ENCODE results near the gene ENPP1.

ENPP1 gene

GRCh38 chr6:131868836-131869235, 61.0 kb downstream of the ENPP1 start:
- TF ChIP-seq CTCF (IDR thresholded peaks at IDR 0.05; ENCODE audit: insufficient read depth, low read length, poor library complexity, severe bottlenecking) = no peak
- Histone ChIP-seq H3K4me3 (replicated peaks; ENCODE audit: low read depth, low read length) (no peak overlapping the region), H3K36me3 (ENCODE audit: control insufficient read depth, insufficient read depth, low read length) (no peaks in the 10 kb centered on the region), H3K27me3 (replicated peaks; ENCODE audit: control insufficient read depth, insufficient read depth, low read length) (no peaks in the 10 kb centered on the region; the same call in 1 of the 2 replicates)
- DNase-seq (ENCODE audit: extremely low read depth, insufficient read length) = no peak

- Histone ChIP-seq H3K4me3 (replicated peaks; ENCODE audit: low read depth, low read length) (no peak overlapping the region), H3K27me3 (replicated peaks; ENCODE audit: control insufficient read depth, insufficient read depth, low read length) (no peaks in the 10 kb centered on the region; the same call in 1 of the 2 replicates), H3K36me3 (ENCODE audit: control insufficient read depth, insufficient read depth, low read length) (no peaks in the 10 kb centered on the region)
- TF ChIP-seq CTCF (IDR thresholded peaks at IDR 0.05; ENCODE audit: insufficient read depth, low read length, poor library complexity, severe bottlenecking) = no peak
- no peak for DNase-seq (ENCODE audit: extremely low read depth, insufficient read length)
These were observed 67.8 kb downstream of the ENPP1 start for GRCh38 chr6:131875647-131876046.

- Histone ChIP-seq H3K36me3 (ENCODE audit: control insufficient read depth, insufficient read depth, low read length) (no peaks in the 10 kb centered on the region), H3K27me3 (replicated peaks; ENCODE audit: control insufficient read depth, insufficient read depth, low read length) (no peaks in the 10 kb centered on the region; the same call in 1 of the 2 replicates), H3K4me3 (replicated peaks; ENCODE audit: low read depth, low read length) (no peak overlapping the region)
- no peak for TF ChIP-seq CTCF (IDR thresholded peaks at IDR 0.05; ENCODE audit: insufficient read depth, low read length, poor library complexity, severe bottlenecking)
- DNase-seq (ENCODE audit: extremely low read depth, insufficient read length) = no peak
These were observed 68.7 kb downstream of the ENPP1 start for GRCh38 chr6:131876545-131876944.

DNA sequence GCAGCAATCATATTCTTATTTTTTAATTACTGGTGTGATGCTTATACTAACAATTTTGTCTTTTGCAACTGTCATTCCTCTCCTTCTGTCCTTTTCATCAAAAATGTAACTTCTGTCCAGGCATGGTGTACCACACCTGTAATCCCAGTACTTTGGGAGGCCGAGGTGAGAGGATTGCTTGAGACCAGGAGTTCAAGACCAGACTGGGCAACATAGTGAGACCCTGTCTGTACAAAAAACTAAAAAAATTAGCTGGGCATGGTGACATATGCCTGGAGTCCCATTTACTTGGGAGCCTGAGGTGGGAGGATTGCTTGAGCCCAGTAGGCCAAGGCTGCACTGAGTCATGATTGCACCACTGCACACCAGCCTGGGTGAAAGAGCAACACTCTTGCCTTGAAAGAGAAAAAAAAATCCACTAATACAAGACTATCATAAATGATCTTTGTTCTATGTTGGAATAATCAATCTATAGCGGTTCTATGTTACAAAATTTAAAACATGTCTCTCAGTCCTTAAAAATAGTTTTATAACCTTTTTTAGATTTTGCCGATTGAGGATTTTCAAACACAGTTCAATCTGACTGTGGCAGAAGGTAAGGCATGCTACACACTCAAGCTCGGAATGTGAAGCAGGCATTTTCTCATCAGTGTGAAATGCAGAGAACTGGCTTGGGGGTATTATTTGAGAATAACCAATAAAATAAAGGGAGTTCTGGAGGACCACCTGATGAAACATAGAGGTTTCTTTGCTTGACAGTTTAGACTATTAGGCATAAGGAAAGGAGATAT, 70.4 kb downstream of the ENPP1 start:
- Histone ChIP-seq H3K27me3 (replicated peaks; ENCODE audit: control insufficient read depth, insufficient read depth, low read length) (no peaks in the 10 kb centered on the region), H3K4me3 (replicated peaks; ENCODE audit: low read depth, low read length) (no peak overlapping the region), H3K36me3 (ENCODE audit: control insufficient read depth, insufficient read depth, low read length) (no peaks in the 10 kb centered on the region)
- DNase-seq (ENCODE audit: extremely low read depth, insufficient read length) = no peak
- no peak for TF ChIP-seq CTCF (IDR thresholded peaks at IDR 0.05; ENCODE audit: insufficient read depth, low read length, poor library complexity, severe bottlenecking)

DNA sequence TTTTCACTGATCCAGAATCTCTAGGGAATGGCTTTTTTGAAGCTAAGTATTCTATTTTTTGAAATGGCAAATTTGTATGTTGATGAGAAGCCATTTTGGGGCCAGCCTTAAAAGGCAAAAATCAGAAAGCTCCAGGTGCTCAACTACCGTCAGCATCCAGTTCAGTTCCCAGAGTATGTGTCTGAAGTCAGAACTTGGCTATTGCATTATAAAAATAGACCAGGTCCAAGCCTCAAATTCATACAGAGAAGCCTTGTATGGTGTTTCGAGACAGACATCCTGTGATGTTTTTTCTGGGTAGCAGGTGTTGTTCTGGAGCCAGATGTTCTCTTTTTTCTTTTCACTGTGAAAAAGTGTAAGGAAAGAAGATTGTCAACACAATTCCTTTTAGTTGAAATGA, 75.2 kb downstream of the ENPP1 start:
- DNase-seq (ENCODE audit: extremely low read depth, insufficient read length) = no peak
- H3K36me3 ChIP-seq (ENCODE audit: control insufficient read depth, insufficient read depth, low read length) = no peaks in the 10 kb centered on the region
- no peak overlapping the region for H3K4me3 ChIP-seq (replicated peaks; ENCODE audit: low read depth, low read length)
- H3K27me3 ChIP-seq (replicated peaks; ENCODE audit: control insufficient read depth, insufficient read depth, low read length) = no peaks in the 10 kb centered on the region
- no peak for TF ChIP-seq CTCF (IDR thresholded peaks at IDR 0.05; ENCODE audit: insufficient read depth, low read length, poor library complexity, severe bottlenecking)
